ENCODE data around the gene MMP26.

Gene MMP26

DNA sequence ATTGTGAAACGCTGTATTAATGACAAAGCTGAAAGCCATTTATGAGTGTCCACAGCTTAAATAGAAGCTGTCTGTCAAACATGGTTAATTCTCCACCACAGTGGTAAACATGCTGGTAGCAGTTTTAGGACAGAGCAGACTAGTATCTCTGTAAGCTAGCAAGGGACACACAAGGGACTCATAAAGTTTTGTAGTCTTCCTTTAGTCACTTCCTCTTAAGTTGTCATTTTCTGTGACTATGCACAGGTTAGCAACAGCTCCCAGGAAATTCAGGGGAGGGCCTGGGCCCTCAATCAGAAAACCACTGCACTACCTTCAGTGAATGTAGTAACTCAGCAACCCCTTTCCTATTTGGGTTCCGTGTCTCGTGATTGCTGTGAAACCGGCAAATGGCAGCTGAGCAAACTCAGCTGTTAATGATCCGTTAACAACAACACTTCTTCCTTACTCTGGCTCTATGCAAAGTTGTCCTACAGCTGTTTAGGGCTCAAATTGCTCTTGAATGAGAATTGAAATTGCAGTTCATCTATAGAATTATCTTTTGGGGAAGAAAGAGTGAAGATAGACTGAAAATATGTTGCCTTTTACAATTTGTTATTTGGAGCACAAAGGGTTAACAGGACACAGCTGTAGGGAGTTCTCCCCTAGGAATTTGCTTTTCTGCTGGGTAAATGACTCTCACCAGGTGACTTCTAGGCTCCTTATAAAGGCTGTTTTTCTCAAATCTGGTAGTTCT, at the start of gene MMP26:
MMP26 (plus strand) TSS at position 731 of the 736 bp plus-strand sequence.
- DNase-seq (ENCODE audit: low spot score): peak; percentile 63

GRCh38 chr11:4658629-4659445, 45.7 kb upstream of the MMP26 start:
- no peak for DNase-seq (ENCODE audit: low spot score)

- no peak for DNase-seq (ENCODE audit: low spot score)
Measured at GRCh38 chr11:4662876-4663275, 41.7 kb upstream of the MMP26 start.

DNA sequence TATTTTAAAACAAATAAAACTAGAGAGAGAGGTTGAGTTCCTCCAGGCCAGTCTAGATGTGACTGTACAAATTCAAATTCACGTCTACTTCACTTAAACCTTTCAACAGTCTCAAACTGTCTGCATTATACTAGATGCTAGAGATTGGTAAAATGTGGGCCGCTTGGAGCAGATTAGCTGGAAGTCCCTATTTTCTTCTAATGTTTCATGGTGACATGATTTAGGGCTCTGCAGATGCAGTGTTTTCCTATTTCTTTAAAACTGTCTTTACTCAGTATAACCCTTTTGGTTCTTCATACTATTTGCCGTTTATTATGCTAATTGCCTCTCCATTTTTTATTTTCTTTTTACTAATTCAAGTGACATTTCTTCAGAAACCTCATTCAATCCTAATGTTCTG, 40.4 kb upstream of the MMP26 start:
- DNase-seq (ENCODE audit: low spot score): no peak

- no peak for DNase-seq (ENCODE audit: low spot score)
Measured at GRCh38 chr11:4664786-4665185, 39.8 kb upstream of the MMP26 start.

GRCh38 chr11:4665424-4665823, 39.2 kb upstream of the MMP26 start:
- DNase-seq (ENCODE audit: low spot score): no peak

DNA sequence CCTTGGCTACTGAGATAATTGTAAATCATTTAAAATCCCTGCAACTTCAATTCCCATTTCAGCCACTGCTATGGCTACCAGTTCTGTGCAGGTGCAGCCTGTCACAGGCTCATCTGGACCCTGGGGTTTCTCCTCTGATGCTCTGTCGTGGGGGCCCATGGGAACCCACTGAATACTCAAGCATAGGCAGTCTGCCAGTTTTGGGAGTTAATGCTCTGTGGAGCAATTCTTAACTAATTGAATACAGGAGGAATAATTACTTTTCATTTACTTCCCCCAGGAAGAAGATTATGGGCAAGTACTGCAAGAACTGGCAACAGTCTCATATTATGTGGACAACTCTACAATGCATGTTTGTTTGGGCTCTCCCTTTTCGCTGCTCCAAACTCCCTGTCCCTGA, 32.8 kb upstream of the MMP26 start:
- no peak for DNase-seq (ENCODE audit: low spot score)

DNA sequence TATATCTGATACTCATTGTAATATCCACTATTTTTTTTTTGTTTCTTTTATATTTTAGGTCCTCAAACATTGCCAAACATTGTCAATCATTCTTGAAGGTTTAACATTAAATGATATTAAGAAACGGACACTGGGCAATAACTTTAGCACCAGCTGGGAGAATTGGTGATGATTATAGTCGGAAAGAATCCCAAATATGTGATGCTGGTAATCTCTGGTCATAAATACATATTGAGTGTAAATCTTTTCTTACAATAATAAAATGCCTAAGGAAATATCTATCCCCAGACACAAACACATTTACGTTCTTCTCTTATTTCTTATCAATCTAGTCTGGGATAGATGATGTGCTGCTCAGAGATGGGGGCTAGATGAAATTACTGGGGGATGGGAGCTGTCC, 32.1 kb upstream of the MMP26 start:
- no peak for DNase-seq (ENCODE audit: low spot score)

- DNase-seq (ENCODE audit: low spot score): no peak
Measured at GRCh38 chr11:4673781-4674180, 30.8 kb upstream of the MMP26 start.

DNA sequence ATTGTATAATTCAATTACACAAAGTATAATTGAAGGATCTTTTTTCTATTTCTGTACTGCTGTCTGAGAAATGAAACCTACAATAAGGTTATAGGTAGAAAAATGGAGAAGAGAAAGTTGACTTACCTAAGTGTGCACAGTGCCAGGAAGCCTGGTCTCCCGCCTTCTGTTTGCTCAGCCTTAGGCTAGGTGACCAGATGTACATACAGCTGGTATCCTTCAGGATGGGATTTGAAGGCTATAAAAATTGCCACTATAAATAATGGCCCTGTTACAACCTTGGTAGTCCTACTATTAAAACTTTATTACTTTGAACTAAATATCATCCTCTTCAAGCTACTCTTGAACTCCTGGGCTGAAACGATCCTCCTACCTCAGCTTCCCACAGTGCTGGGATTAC, 26.6 kb upstream of the MMP26 start:
- DNase-seq (ENCODE audit: low spot score): no peak

GRCh38 chr11:4680341-4680740, 24.2 kb upstream of the MMP26 start:
- no peak for DNase-seq (ENCODE audit: low spot score)

- DNase-seq (ENCODE audit: low spot score): no peak
Measured at GRCh38 chr11:4682623-4683419, 21.8 kb upstream of the MMP26 start.

DNA sequence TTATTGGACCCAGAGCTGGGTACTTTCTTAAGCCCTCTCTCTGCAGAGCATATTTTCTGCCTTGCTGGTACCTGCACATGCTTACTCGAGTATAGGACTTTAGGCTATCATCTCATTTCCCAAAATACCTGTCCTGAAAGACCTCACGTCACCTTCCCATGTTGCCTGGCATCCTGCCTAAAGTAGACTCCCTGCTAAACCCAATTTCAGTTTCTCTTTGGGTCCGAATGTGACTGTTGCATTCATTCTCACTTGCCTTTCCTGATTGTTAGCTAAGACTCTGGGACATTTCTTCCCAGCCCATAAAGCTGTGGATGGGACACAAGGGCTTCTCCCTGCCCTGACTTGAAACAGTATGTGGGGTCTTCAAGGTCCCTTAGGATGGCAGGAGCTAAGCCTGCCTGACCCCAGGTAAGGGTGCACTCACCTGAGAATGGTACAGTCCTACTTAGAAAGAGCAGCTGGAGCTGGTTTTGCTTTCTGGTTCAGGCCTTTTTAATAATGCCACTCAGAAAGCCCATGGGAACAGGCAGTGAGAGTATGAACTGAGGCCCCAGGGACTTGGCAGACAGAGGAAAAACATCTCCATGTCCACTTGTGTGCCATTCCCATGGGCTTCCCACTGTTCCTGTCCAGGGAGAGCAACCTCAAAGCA, 19.8 kb upstream of the MMP26 start:
- no peak for DNase-seq (ENCODE audit: low spot score)

GRCh38 chr11:4695442-4695841, 9.1 kb upstream of the MMP26 start:
- no peak for DNase-seq (ENCODE audit: low spot score)

DNA sequence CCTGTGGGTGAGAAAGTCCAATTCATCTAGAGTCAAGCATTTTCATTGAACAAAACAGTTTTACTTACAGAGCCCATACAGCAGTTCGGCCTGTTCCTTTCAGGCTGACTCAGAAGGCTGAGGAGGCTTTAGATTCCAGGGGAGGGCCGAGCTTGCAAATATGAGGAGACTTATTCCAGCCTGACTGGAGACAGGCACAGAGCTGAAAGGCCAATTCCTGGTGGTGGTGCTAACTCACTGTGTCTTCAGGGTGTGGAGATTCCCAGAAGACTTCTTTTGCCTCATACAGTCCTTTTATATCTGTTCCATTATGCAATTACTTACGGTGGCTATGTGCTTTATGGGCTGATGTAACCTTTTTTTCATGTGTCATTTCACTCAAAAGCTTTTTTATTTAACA, 7.0 kb upstream of the MMP26 start, which contains the start of gene OR51E2:
OR51E2 (minus strand) TSS at position 269 of the 400 bp plus-strand sequence. CDS start 15,142 bp downstream, outside the sequence.
- DNase-seq (ENCODE audit: low spot score): no peak

GRCh38 chr11:4699697-4700435, 4.7 kb upstream of the MMP26 start:
- no peak for DNase-seq (ENCODE audit: low spot score)

- no peak for DNase-seq (ENCODE audit: low spot score)
Measured at GRCh38 chr11:4700436-4700820, 4.2 kb upstream of the MMP26 start.

GRCh38 chr11:4704790-4705334, 278 bp downstream of the MMP26 start:
- peak; percentile 9 for DNase-seq (ENCODE audit: low spot score)

- DNase-seq (ENCODE audit: low spot score): no peak
Measured at GRCh38 chr11:4713241-4713640, 8.7 kb downstream of the MMP26 start.

DNA sequence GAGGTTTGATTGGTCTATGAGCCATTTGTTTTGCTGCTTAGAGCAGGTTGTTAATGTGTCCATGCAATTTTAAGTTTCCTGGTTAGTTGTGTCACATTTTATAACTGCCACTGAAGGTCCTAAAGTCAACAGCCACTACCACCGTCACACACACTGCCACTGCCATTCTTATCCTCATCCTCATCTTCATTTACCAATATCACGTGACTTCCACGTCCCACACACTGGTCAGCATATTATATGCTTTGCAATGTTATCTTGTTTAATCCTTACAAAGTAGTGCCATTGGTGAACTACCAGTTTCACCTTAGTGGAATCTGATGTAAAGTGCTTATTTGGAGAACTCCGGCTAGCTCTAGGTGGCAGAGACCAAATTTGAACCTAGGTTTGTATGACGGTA, 9.7 kb downstream of the MMP26 start:
- DNase-seq (ENCODE audit: low spot score): no peak
